Glutamatergic neuron (in vitro differentiated cells): ENCODE results near the gene GMPR. TPM values are rescaled to one million over a fixed set of nuclear protein-coding genes. Genes with fewer than 3 reads are reported as not detected.

Experiments
- DNase-seq: peaks from one replicate; pipeline ENCODE4 v3.0.0; 2022
- H3K27ac Mint-ChIP-seq: one replicate; pipeline ENCODE4 v1.8.0; 2020; ENCODE audit warnings: mild to moderate bottlenecking, mixed read lengths, inconsistent platforms; ENCODE audit not compliant: unreplicated experiment
- H3K27me3 Mint-ChIP-seq: one replicate; pipeline ENCODE4 v1.8.0; 2020; ENCODE audit warnings: mild to moderate bottlenecking, moderate library complexity, mixed read lengths, inconsistent platforms; ENCODE audit not compliant: unreplicated experiment
- H3K36me3 Mint-ChIP-seq: one replicate; pipeline ENCODE4 v1.8.0; 2020; ENCODE audit warnings: mild to moderate bottlenecking, mixed read lengths, inconsistent platforms; ENCODE audit not compliant: unreplicated experiment
- H3K4me1 Mint-ChIP-seq: one replicate; pipeline ENCODE4 v1.8.0; 2020; ENCODE audit warnings: mild to moderate bottlenecking, low read depth, mixed read lengths, inconsistent platforms; ENCODE audit not compliant: unreplicated experiment
- H3K4me3 Mint-ChIP-seq: one replicate; pipeline ENCODE4 v1.8.0; 2020; ENCODE audit warnings: mild to moderate bottlenecking, mixed read lengths, inconsistent platforms; ENCODE audit not compliant: unreplicated experiment
- H3K9me3 Mint-ChIP-seq: one replicate; pipeline ENCODE4 v1.8.0; 2020; ENCODE audit warnings: mild to moderate bottlenecking, moderate library complexity, mixed read lengths, inconsistent platforms; ENCODE audit not compliant: unreplicated experiment
- CTCF ChIP-seq: fragments of 200-600 bp; sonication (generic); IDR thresholded peaks from one replicate; pipeline ENCODE4 v1.5.0; 2021; ENCODE audit not compliant: partially characterized antibody, unreplicated experiment
- long read RNA-seq: library from polyadenylated mRNA; unstranded; transcript quantifications from one replicate; pipeline ENCODE4 v2.0.0, GENCODE V29; 2020; ENCODE audit not compliant: unreplicated experiment
- total RNA-seq: library from RNA; stranded (reverse); fragmentation: NEBNext Ultra II Directional; extraction: Animal tissue kit (Norgen Biotek cat#: 25700); gene quantifications from one replicate; pipeline ENCODE4 v1.2.1, GENCODE V29; 2021; ENCODE audit not compliant: unreplicated experiment

GMPR gene
- total RNA-seq: 5.0 TPM
- long read RNA-seq, transcript GMPR-201 (9 exons, 1,515 nt): major isoform, 7 of 8 reads
- long read RNA-seq, partial matches to known transcripts: 0 of 8 reads
- long read RNA-seq, other reads (novel, unspliced or antisense): 1 of 8 reads

DNA sequence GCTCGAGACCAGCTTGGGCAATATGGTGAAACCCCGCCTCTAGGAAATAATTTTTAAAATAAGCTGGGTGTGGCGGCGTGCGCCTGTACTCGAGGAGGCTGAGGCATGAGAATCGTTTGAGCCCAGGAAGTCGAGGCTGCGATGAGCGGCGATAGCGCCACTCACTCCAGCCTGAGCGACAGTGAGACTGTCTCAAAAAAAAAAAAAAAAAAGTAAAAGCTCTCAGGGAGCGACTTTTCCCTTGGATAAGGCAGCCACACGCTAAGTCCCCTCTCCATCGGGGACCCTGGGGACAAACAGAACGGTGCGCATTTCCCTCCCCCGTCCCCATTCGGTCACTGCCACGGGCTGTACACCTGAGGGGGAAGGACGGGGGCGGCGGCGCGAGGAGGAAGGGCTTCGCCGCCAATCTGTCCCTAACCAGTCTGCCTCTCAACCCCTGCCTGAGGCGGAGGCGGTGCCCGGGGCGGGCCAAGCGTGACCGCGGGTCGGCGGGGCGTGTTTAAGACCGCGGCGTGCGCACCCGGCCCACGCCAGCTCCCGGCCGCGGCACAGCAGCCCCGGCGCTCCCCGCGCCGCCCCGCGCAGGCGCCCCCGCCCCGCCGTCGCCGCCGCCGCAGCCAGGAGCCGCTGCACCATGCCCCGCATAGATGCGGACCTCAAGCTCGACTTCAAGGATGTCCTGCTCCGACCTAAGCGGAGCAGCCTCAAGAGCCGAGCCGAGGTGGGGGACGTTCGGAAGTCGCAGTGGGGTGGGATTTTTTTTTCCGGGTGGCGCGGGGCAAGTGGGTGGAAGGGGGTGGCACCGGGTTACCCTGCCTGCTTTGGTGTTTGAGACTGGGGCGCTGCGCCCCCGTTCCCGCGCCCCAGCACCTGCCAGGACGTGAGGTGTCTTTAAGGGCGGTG, at the start of gene GMPR:
Gene GMPR (plus strand): TSS at position 531 of the 906 bp plus-strand sequence. CDS start 107 bp downstream, at position 638.
- Mint-ChIP-seq H3K4me3 (peak within 1 kb of the TSS; percentile 83), H3K27me3 (peaks cover 7% of the 10 kb centered on the region), H3K27ac (no peak within 1 kb of the TSS), H3K9me3 (no peaks in the 10 kb centered on the region), H3K36me3 (no peaks in the 10 kb centered on the region), H3K4me1 (peaks cover 6% of the 10 kb centered on the region)
- DNase-seq: peak; percentile 78
- TF ChIP-seq CTCF: no peak

DNA sequence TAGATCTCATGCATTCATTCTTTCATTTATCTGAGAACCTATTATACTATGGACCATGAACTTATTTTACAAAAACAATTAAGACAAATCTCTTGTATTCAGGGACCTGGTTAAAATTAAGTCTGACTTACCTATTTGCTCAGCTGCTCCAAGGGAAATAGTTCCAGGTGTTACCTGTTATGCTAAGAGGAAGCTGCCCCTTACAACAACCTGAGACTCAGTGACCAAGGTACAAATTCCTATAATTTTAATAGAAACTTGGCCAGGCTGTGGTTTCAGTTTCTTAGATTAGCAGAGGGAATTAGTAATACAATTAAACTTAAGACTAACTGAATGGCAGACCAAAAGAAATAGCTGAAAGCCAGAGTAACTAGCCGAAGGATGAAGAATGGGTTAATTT, 48.2 kb upstream of the GMPR start:
- Mint-ChIP-seq H3K27me3 (no peaks in the 10 kb centered on the region), H3K9me3 (no peaks in the 10 kb centered on the region), H3K4me3 (no peak overlapping the region), H3K4me1 (peaks cover 4% of the 10 kb centered on the region), H3K27ac (no peak overlapping the region), H3K36me3 (no peaks in the 10 kb centered on the region)
- no peak for TF ChIP-seq CTCF
- DNase-seq: no peak

- no peak for DNase-seq
- no peak for TF ChIP-seq CTCF
- Mint-ChIP-seq H3K27me3 (no peaks in the 10 kb centered on the region), H3K27ac (no peak overlapping the region), H3K4me1 (peaks cover 23% of the 10 kb centered on the region), H3K4me3 (no peak overlapping the region), H3K36me3 (no peaks in the 10 kb centered on the region), H3K9me3 (peaks cover 7% of the 10 kb centered on the region)
These were observed 42.0 kb upstream of the GMPR start for GRCh38 chr6:16196260-16196983.

DNA sequence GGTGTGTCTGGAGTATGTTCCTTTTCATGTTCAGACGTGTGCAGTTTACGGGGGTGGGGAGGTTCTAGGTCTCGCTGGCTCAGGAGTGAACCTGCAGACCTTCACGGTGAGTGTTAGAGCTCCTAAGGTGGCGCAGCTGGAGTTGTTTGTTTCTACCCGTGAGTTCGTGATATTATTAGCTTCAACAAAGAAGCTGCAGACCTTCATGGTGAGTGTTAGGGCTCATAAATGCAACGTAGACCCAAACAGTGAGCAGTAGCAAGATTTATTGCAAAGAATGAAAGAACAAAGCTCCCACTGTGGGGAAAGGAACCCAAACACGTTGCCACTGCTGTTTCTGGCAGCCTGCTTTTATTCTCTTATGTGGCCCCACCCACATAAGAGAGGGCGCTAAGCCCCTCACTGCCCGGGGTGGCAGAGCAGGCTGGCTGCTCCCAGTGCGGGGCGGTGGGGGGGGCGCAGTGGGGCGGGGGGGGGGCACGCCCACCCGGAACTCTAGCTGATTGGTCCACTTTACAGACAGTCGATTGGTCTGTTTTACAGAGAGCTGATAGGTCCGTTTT, 41.3 kb upstream of the GMPR start:
- Mint-ChIP-seq H3K27ac (no peak overlapping the region), H3K27me3 (no peaks in the 10 kb centered on the region), H3K4me3 (no peak overlapping the region)

More for the DNA sequence above, 41.3 kb upstream of the GMPR start:
- no peaks in the 10 kb centered on the region for H3K36me3 Mint-ChIP-seq
- H3K9me3 Mint-ChIP-seq: peaks cover 7% of the 10 kb centered on the region
- peaks cover 23% of the 10 kb centered on the region for H3K4me1 Mint-ChIP-seq
- no peak for DNase-seq
- TF ChIP-seq CTCF: no peak
